Liver (tissue), 9 donors: ENCODE measurements around the gene SNRNP27. TPM values are rescaled to one million over a fixed set of nuclear protein-coding genes. Genes with fewer than 3 reads are reported as not detected.

Experiments
- DNase-seq: peaks from one replicate; pipeline ENCODE4 v3.0.0-alpha.2; 2017; ENCODE audit warnings: low spot score
- H3K27ac ChIP-seq, 2 donors: one replicate each; pipeline ENCODE4 v1.7.0; 2013; ENCODE audit warnings: inconsistent platforms in 2 of 2, low read length in 2 of 2, control low read depth in 1 of 2, low read depth in 1 of 2, mild to moderate bottlenecking in 1 of 2
- H3K27me3 ChIP-seq, 4 donors: one replicate each; pipeline versions ENCODE4 v1.6.1 to v1.7.0; 2013; ENCODE audit warnings: low read length in 3 of 4, inconsistent platforms in 1 of 4, mild to moderate bottlenecking in 1 of 4, moderate library complexity in 1 of 4; ENCODE audit not compliant: control insufficient read depth in 4 of 4, insufficient read depth in 4 of 4
- H3K36me3 ChIP-seq, 4 donors: one replicate each; pipeline versions ENCODE4 v1.6.1 to v1.7.0; 2013; ENCODE audit warnings: low read length in 3 of 4, mild to moderate bottlenecking in 3 of 4, low read depth in 1 of 4, moderate library complexity in 1 of 4; ENCODE audit not compliant: control insufficient read depth in 4 of 4, insufficient read depth in 3 of 4
- H3K4me1 ChIP-seq, 4 donors: one replicate each; pipeline versions ENCODE4 v1.6.1 to v1.7.0; 2013; ENCODE audit warnings: low read length in 3 of 4, mild to moderate bottlenecking in 3 of 4, moderate library complexity in 1 of 4; ENCODE audit not compliant: control insufficient read depth in 4 of 4, insufficient read depth in 4 of 4
- H3K4me3 ChIP-seq, 3 donors: one replicate each; pipeline versions ENCODE4 v1.6.1 to v1.7.0; 2013; ENCODE audit warnings: low read length in 3 of 3, control low read depth in 1 of 3, low read depth in 1 of 3, mild to moderate bottlenecking in 1 of 3
- H3K9ac ChIP-seq, 2 donors: one replicate each; pipeline ENCODE4 v1.7.0; 2013; ENCODE audit warnings: low read length in 2 of 2, mild to moderate bottlenecking in 2 of 2, moderate library complexity in 2 of 2, control low read depth in 1 of 2, low read depth in 1 of 2
- H3K9me3 ChIP-seq, 4 donors: one replicate each; pipeline versions ENCODE4 v1.6.1 to v1.7.0; 2013; ENCODE audit warnings: low read length in 3 of 4; ENCODE audit not compliant: control insufficient read depth in 4 of 4
- EGR1 ChIP-seq, 2 donors: IDR thresholded peaks; 2 replicates each; pipeline ENCODE4 v1.6.1; 2016 to 2018; ENCODE audit warnings: antibody characterized with exemption in 2 of 2, low read depth in 2 of 2
- FOXA1 ChIP-seq: IDR thresholded peaks from 2 replicates; pipeline ENCODE4 v1.6.1; 2016; ENCODE audit warnings: antibody characterized with exemption
- FOXA2 ChIP-seq: IDR thresholded peaks from 2 replicates; pipeline ENCODE4 v1.6.1; 2016; ENCODE audit warnings: antibody characterized with exemption
- HNF4A ChIP-seq, 2 donors: conservative IDR thresholded peaks; 2 replicates each; pipeline ENCODE4 v1.6.1; 2016; ENCODE audit warnings: antibody characterized with exemption in 2 of 2, mild to moderate bottlenecking in 2 of 2
- HNF4G ChIP-seq: IDR thresholded peaks from 2 replicates; pipeline ENCODE4 v1.6.1; 2016; ENCODE audit warnings: antibody characterized with exemption
- JUND ChIP-seq, 2 donors: IDR thresholded peaks; 2 replicates each; pipeline ENCODE4 v1.6.1; 2016; ENCODE audit warnings: antibody characterized with exemption in 2 of 2
- NR2F2 ChIP-seq: IDR thresholded peaks from 2 replicates; pipeline ENCODE4 v1.6.1; 2016; ENCODE audit warnings: antibody characterized with exemption
- RAD21 ChIP-seq, 2 donors: IDR thresholded peaks; 2 replicates each; pipeline ENCODE4 v1.6.1; 2016; ENCODE audit warnings: antibody characterized with exemption in 2 of 2, mild to moderate bottlenecking in 2 of 2
- RXRA ChIP-seq, 2 donors: IDR thresholded peaks; 2 replicates each; pipeline ENCODE4 v1.6.1; 2017 to 2018; ENCODE audit warnings: antibody characterized with exemption in 2 of 2, mild to moderate bottlenecking in 1 of 2
- SP1 ChIP-seq: IDR thresholded peaks from 2 replicates; pipeline ENCODE4 v1.6.1; 2018; ENCODE audit warnings: antibody characterized with exemption, mild to moderate bottlenecking
- TAF1 ChIP-seq: conservative IDR thresholded peaks from 2 replicates; pipeline ENCODE4 v1.6.1; 2016; ENCODE audit warnings: antibody characterized with exemption, mild to moderate bottlenecking
- YY1 ChIP-seq: IDR thresholded peaks from 2 replicates; pipeline ENCODE4 v1.6.1; 2016; ENCODE audit warnings: antibody characterized with exemption, mild to moderate bottlenecking
- WGBS: extraction: QIAGEN DNeasy Blood & Tissue Kit; methylation state at CpG from one replicate; pipeline ENCODE4 v1.1.7; 2013; 5-methylcytosine and 5-hydroxymethylcytosine counted together
- polyA plus RNA-seq, 2 donors: library from polyadenylated mRNA; stranded (reverse) in 1 of 2; unstranded in 1 of 2; fragments of 200-250 nt in 1 of 2; fragments of >200 nt in 1 of 2; fragmentation: Nextera tagmentation in 1 of 2; extraction: Ambion mirVana in 1 of 2; gene quantifications; one replicate each; pipeline versions ENCODE4 v1.2.1 to v1.2.3, GENCODE V29; 2013 to 2015
- total RNA-seq, 2 donors: library from RNA; depleted of rRNA; stranded (reverse); fragments of >200 nt; gene quantifications; one replicate each; pipeline ENCODE4 v1.2.3, GENCODE V29; 2014
- TF ChIP-seq, protein P1 (sequence below): IDR thresholded peaks from 2 replicates; pipeline ENCODE4 v1.6.1; 2016; ENCODE audit warnings: antibody characterized with exemption
- TF ChIP-seq, protein P2 (sequence below): fragments of 150-350 bp; IDR thresholded peaks from 2 replicates; pipeline ENCODE4 v1.5.1; 2017; ENCODE audit warnings: improper control_type of control experiment, low read depth, low read length; ENCODE audit not compliant: missing input control
- TF ChIP-seq, protein P3 (sequence below): IDR thresholded peaks from 2 replicates; pipeline ENCODE4 v1.6.1; 2016; ENCODE audit warnings: antibody characterized with exemption
- TF ChIP-seq, protein P4 (sequence below): IDR thresholded peaks from 2 replicates; pipeline ENCODE4 v1.6.1; 2016; ENCODE audit warnings: antibody characterized with exemption, mild to moderate bottlenecking
- donor health status: healthy.
- donor health status: healthy.
- donor health status: healthy.
- donor health status: healthy.
- donor health status: healthy.

SNRNP27 gene
- total and polyA plus RNA-seq, 4 donors: 16.8 to 28.7 (median 20.0) TPM

DNA sequence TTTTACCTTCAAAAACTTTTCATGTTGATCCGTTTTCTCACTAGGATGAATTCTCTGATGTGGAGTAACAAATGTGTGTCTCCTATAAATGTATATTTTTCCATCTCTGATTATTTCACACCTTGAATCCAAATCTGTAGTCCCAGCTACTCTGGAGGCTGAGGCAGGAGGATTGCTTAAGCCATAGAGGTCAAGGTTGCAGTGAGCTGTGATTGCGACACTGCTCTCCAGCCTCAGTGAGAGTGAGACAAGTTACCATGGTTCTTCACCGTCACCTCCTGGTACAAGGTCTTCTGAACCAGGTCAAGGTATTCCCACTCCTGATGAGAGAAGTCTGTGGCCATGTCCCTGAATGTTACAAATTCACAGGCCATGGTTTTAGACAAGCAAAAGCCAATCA is 49.2 kb upstream of the SNRNP27 start:
- Histone ChIP-seq H3K9me3 (no peaks in the 10 kb centered on the region), H3K27me3 (no peaks in the 10 kb centered on the region), H3K4me3 (no peak overlapping the region), H3K9ac (no peak overlapping the region), H3K27ac (no peak overlapping the region), H3K4me1 (no peaks in the 10 kb centered on the region), H3K36me3 (peaks cover 7 to 17% (median 8%) of the 10 kb centered on the region in 4 donors)
- no peak for DNase-seq
- WGBS: 95% methylated on average over 3 of the region's 3 CpGs
- TF ChIP-seq HNF4A (conservative IDR thresholded peaks at IDR 0.05): no peak
- TF ChIP-seq, protein P1, sequence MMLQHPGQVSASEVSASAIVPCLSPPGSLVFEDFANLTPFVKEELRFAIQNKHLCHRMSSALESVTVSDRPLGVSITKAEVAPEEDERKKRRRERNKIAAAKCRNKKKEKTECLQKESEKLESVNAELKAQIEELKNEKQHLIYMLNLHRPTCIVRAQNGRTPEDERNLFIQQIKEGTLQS: no peak
- TF ChIP-seq HNF4G: no peak
- TF ChIP-seq, protein P2, sequence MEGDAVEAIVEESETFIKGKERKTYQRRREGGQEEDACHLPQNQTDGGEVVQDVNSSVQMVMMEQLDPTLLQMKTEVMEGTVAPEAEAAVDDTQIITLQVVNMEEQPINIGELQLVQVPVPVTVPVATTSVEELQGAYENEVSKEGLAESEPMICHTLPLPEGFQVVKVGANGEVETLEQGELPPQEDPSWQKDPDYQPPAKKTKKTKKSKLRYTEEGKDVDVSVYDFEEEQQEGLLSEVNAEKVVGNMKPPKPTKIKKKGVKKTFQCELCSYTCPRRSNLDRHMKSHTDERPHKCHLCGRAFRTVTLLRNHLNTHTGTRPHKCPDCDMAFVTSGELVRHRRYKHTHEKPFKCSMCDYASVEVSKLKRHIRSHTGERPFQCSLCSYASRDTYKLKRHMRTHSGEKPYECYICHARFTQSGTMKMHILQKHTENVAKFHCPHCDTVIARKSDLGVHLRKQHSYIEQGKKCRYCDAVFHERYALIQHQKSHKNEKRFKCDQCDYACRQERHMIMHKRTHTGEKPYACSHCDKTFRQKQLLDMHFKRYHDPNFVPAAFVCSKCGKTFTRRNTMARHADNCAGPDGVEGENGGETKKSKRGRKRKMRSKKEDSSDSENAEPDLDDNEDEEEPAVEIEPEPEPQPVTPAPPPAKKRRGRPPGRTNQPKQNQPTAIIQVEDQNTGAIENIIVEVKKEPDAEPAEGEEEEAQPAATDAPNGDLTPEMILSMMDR: no peak
- no peak for TF ChIP-seq SP1
- no peak for TF ChIP-seq FOXA1
- no peak for TF ChIP-seq RAD21 (IDR thresholded peaks at IDR 0.05)
- TF ChIP-seq, protein P3, sequence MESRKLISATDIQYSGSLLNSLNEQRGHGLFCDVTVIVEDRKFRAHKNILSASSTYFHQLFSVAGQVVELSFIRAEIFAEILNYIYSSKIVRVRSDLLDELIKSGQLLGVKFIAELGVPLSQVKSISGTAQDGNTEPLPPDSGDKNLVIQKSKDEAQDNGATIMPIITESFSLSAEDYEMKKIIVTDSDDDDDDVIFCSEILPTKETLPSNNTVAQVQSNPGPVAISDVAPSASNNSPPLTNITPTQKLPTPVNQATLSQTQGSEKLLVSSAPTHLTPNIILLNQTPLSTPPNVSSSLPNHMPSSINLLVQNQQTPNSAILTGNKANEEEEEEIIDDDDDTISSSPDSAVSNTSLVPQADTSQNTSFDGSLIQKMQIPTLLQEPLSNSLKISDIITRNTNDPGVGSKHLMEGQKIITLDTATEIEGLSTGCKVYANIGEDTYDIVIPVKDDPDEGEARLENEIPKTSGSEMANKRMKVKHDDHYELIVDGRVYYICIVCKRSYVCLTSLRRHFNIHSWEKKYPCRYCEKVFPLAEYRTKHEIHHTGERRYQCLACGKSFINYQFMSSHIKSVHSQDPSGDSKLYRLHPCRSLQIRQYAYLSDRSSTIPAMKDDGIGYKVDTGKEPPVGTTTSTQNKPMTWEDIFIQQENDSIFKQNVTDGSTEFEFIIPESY: no peak
- TF ChIP-seq TAF1: no peak
- no peak for TF ChIP-seq YY1
- no peak for TF ChIP-seq JUND (IDR thresholded peaks at IDR 0.05)
- no peak for TF ChIP-seq NR2F2

DNA sequence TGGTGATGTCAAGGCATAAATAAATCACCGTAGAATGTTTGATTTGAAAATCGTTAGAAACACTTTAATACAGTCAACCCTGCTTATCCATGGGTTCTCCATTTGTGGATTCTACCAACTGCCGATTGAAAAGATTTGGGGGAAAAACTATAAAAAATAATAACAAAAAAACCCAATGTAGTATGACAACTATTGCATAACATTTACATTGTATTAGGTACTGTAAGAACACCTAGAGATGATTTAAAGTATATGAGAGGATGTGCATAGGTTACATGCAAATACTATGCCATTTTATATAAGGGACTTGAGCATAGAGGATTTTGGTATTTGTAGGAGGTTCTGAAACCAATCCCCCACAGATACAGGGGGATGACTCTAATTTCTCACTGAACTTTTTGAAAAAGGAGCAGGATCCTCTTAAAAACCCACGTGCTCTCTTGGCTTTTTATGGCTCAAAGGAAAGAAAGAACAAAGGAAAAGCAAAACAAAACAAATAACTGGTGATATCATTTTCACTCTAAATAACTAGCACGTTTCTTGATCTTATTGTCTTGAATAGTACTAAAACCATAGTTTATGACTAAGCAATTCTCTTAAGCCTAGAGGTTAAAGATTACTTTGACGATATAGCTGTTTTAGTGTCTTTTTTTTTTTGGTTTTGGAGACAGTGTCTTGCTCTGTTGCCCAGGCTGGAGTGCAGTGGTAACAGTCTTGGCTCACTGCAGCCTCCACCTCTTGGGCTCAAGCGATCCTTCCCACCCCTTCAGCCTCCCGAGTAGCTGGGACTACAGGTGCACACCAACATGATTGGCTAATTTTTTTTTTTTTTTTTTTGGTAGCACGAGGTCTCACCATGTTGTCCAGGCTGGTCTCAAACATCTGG is 47.3 kb upstream of the SNRNP27 start:
- Histone ChIP-seq H3K27ac (no peak overlapping the region), H3K9ac (no peak overlapping the region), H3K9me3 (no peaks in the 10 kb centered on the region), H3K4me1 (no peaks in the 10 kb centered on the region), H3K36me3 (peaks cover 8 to 17% (median 13%) of the 10 kb centered on the region in 4 donors), H3K27me3 (no peaks in the 10 kb centered on the region), H3K4me3 (no peak overlapping the region)
- 94% methylated on average over 9 of the region's 9 CpGs for WGBS
- no peak for TF ChIP-seq RAD21 (IDR thresholded peaks at IDR 0.05)
- TF ChIP-seq NR2F2: no peak
- no peak for TF ChIP-seq YY1
- no peak for TF ChIP-seq RXRA (IDR thresholded peaks at IDR 0.05)
- no peak for TF ChIP-seq JUND (IDR thresholded peaks at IDR 0.05)
- no peak for TF ChIP-seq EGR1 (IDR thresholded peaks at IDR 0.05; ENCODE audit: low read depth in 2 of 2)
- no peak for TF ChIP-seq TAF1
- no peak for TF ChIP-seq FOXA2
- TF ChIP-seq, protein P3: no peak
- TF ChIP-seq FOXA1: no peak
- TF ChIP-seq, protein P4, sequence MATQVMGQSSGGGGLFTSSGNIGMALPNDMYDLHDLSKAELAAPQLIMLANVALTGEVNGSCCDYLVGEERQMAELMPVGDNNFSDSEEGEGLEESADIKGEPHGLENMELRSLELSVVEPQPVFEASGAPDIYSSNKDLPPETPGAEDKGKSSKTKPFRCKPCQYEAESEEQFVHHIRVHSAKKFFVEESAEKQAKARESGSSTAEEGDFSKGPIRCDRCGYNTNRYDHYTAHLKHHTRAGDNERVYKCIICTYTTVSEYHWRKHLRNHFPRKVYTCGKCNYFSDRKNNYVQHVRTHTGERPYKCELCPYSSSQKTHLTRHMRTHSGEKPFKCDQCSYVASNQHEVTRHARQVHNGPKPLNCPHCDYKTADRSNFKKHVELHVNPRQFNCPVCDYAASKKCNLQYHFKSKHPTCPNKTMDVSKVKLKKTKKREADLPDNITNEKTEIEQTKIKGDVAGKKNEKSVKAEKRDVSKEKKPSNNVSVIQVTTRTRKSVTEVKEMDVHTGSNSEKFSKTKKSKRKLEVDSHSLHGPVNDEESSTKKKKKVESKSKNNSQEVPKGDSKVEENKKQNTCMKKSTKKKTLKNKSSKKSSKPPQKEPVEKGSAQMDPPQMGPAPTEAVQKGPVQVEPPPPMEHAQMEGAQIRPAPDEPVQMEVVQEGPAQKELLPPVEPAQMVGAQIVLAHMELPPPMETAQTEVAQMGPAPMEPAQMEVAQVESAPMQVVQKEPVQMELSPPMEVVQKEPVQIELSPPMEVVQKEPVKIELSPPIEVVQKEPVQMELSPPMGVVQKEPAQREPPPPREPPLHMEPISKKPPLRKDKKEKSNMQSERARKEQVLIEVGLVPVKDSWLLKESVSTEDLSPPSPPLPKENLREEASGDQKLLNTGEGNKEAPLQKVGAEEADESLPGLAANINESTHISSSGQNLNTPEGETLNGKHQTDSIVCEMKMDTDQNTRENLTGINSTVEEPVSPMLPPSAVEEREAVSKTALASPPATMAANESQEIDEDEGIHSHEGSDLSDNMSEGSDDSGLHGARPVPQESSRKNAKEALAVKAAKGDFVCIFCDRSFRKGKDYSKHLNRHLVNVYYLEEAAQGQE: no peak
- no peak for TF ChIP-seq HNF4A (conservative IDR thresholded peaks at IDR 0.05)
- DNase-seq: no peak
